Activated gamma-delta T cell (primary cell): ENCODE data around the gene TOGARAM2.
"Not testable (repeated sequence)": the region's sequence is repeated elsewhere in the genome, so short reads cannot be mapped to it uniquely, and the experiment has no call there.

Experiments
- DNase-seq: peaks from one replicate; lab custom pipeline; 2025; lab: John Stamatoyannopoulos, UW

TOGARAM2 gene

DNA sequence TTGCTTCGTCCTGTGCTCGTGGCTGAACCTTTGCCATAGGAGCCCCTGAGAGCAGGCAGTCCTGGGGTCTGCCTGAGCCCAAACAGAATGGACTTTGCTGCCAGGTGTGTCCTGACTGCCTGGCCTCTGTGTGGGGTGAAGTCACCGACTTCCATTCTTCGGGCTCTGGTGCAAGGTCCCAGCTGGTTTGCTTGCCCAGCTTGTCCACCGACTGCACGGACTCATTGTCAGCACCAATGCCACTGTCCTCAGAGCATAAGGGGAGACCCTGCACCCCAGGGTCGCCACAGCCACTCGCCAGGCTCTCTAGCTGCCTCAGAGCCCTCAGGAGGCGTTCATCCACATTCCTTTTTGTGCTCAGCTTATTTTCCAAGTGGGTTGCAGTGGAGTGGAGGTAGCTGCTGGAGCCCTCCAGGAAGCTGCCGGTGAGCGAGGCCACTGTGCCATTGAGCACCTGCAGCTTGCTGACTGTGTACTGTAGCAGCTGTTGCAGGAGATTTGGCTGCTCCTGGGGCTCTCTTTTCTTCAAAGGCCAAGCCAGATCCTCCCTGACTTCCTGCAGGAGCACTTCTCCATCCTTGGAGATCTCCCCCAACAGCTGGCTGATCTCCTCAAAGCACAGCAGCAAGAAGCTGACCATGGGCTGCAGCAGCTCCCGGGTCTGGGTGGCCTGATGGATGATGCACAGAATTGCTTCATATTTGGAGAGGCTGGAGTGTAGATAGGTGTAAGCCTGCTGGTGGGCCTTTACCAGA, 92.0 kb downstream of the TOGARAM2 start:
- no peak for DNase-seq

DNA sequence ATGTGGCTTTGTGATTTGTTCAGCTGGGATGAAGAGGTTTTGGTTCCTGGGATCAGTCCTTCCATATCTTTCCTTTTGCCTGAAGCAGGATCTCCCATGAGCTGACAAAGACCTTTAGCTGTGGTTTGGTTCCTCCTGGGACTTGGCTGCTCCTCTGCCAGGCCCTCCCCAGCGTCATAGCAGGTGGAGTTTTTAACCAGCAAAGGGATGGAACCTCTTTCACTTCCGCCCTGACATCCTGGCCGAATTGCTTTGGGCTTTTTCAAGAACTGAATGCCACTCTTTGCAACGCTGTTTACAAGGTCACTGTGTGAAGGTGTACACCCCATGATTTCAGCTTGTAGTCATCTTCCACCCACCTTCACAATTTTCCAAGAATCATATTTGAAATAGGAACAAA, 92.8 kb downstream of the TOGARAM2 start:
- DNase-seq, result no peak

DNA sequence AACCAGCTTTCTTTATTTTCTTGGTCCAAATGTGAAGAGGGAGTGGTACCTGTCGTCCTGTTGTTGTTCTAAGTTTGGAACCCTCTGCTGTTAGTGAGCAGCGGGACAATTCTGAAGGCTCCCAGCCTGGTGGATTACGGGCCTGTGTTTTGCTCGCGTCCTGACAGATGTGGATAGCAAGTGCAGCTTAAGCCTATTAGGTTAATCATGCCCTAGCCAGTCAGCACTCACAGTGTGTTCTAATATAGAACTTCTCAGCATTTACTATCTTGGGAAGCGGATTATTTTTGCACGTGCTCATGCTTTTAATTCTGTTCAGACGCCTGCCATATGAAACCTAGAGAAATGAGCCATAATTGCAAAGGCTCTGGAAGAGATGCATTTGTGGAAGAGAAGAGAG, 93.3 kb downstream of the TOGARAM2 start, which contains the start of gene PCARE:
TSS of gene PCARE (minus strand) at position 113 of the 400 bp plus-strand sequence. CDS start 262 bp downstream, outside the sequence.
- no peak for DNase-seq

DNA sequence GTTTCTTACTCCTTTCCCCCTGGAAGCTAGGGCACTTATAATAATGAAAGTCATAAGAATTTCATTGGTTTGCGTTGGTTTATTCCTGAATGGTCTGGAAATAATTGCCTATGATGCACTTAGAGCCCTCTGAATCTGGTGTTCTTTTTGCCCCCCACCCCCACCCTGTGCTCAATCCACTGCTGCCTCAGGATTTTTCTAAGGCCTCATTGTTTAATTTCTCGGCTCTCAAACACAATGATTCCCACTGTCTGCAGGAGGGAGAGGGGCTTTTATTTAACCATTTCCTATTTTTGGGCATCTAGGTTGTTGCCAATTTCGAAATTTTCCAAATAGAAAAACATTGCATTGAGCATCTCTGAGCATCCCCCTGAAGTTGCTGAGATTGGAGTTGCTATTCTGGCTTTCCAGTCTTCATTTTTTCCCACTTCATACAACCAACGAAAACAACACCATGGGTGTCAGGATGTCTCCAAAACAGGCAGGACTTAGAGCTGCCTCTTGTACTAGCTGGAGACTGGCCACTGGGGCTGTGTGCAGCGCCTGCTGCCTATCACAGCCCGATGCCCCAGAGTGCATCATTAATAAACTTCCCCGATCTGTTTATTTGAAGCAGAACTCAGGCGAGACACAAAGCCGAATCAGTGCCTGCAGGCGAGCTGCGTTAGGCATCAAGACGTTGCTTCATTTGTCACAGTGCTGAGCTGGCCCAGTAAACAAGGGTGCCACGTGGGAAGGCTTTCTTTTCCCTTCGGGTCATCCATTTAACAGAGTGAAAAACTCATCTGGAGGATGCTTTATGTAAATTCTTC, 95.0 kb downstream of the TOGARAM2 start:
- DNase-seq, result no peak

DNA sequence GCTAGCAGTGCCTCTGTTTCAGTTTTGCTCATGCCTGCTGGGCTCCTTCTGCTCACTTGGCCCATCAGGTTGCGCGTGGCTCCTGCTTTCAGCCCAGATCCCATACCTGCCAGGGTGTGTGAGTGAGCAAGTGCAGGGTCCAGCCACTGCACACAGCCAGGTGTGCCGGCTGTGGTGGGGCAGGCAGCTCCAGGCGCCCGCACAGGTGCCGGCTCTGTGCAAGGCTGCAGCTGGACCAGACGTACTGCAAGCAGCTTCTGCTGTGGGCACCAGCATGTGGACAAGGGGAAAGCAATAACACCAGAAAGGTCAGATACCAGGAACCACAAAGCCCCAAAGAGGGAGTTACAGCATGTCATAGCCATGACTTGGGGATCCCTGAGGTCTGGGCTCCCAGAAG, 98.8 kb downstream of the TOGARAM2 start:
- no peak for DNase-seq

DNA sequence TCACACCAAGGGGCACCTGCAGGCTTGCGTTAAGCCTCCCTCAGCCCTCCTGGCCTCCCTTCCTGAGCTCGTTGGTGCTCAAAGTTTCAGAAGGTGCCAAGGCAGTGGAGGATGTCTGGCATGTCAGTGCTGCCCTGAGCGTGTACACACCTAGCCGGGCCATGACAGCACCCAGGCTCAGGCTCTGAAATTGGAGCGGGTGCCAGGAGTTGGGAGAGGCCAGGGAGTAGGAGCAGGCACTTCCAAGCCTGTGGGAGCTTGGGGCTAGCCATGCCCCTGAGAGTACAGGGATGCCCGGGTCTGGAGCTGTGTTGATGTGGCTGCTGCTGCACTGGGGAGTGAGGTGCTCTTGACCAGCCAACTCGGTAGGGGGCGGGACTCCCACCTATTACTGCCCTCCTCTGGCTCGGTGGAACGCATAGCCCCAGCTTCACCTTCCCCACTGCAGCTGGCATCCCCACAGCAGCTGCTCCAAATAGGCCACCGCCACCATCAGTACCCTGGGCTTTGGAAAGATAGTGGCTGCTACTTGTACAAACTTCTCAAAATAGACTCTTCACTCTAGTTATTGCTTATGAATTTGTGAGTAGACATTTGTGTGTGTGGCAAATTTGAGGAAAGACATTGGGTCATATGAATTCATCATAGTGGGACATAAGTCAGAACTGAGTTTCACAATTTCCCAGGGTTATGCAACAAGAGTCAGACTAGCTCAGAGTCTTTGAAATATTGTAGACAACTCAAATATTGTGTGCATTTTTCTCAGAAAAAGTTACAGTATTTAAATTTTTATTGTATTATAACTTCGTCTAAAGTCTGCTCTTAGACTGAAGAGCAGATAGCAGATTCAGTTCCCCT, 100.0 kb downstream of the TOGARAM2 start:
- no peak for DNase-seq

DNA sequence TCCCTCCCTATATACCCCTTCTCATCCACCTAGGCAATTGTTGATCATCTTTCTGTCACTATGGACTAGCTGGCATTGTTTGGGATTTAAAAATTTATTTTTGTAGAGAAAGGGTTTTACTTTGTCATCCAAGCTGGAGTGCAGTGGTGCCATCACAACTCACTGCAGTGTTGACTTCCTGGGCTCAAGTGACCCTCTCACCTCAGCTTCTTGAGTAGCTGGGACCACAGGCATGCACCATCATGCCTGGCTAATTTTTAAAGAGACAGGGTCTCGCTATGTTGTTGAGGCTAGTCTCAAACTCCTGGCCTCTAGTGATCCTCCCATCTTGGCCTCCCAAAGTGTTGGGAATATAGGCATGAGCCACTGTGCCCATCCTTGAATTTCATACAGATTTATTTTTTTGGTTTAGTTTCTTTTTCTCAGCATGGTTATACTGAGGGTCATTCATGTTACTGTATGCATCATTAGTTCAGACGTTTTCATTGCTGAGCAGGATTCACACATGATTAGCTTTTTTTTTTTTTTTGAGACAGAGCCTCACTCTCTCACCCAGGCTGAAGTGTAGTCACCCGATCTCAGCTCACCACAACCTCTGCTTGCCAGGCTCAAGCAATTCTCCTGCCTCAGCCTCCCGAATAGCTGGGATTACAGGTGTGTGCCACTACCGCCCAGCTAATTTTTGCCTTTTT, 101.9 kb downstream of the TOGARAM2 start:
- no peak for DNase-seq

DNA sequence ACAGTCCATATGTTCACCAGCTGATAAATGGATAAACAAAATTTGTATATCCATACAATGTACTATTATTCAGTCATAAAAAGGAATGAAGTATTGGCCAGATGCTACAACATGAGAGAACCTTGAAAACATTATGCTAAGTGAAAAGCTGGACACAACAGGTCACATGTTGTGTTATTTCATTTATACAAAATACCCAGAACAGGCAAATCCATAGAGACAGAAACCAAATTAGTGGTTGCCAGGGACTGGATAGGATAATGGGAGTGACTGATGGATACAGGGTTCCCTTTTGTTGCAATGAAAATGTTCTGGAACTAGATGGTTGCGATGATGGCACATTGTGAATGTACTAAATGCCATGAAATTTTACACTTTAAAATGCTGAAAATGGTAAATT, 103.5 kb downstream of the TOGARAM2 start:
- DNase-seq, result no peak

DNA sequence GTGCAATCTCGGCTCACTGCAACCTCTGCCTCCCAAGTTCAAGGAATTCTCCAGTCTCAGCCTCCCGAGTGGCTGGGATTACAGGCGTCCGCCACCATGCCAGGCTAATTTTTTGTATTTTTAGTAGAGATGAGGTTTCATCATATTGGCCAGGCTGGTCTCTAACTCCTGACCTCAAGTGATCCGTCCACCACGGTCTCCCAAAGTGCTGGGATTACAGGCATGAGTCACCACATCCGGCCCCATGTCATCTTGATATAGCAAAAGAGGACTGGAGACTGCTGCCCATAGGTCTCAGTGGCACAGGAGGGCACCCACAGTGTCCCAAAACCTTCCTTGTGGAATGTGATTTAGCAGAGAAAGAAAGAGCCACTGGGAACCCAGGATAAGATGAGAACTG, 109.2 kb downstream of the TOGARAM2 start:
- not testable (repeated sequence) for DNase-seq

DNA sequence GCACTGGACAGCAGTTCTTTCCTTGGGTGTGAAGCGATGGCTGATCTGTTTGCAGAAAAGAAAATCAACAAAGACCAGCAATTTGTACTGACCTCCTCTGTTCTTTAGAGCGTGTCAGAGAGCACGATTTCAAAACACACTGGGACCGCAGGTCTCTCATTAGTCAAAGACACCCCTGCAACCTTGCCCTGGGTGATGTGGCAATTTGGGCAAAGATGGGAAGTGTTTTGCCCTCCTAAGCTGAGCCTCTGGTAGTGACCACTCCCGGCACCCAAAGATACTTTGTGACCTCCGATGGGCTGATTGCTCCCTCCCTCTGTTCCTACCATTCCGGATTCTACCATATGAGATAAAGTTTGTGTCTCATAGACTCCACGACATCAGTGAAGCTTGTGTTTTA, 115.9 kb downstream of the TOGARAM2 start:
- no peak for DNase-seq

DNA sequence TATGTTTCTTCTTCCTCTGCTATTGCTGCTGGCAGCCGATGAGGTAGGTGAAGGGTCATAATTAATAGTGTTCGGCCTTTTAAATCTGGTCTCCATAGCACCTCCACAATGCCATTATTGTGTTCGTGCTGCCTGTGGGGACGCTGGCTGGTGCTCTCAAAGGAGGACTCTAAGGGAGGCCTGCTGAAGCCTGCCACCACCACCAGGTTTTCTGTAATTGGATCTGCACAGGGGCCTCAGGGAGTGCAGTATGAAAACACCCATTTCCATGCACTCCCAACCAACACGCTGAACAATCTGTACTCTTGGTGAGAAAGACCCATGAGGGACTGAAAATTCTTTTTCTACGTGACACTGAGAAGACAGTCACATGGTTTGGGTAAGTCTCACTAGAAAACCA, 116.5 kb downstream of the TOGARAM2 start:
- no peak for DNase-seq

DNA sequence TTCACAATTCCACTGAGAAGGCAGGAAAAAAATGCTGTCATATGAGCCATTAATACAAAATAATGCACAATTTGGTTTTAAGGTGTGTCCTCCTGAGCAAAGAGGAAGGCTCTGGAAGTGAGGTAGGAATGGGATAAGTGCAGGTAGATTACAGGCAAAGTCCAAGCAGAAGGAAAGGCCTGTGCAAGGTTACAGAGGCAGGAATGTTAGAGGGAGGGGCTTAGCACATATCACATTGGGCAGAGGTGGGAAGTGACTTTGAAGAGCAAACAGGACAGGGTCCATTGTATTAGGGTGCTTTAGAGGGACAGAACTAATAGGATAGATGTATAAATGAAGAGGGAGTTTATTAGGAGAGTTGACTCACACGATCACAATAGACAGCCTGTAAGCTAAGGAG, 119.5 kb downstream of the TOGARAM2 start:
- DNase-seq, result no peak
